Measurements from ENCODE around the gene SINHCAF.

DNA sequence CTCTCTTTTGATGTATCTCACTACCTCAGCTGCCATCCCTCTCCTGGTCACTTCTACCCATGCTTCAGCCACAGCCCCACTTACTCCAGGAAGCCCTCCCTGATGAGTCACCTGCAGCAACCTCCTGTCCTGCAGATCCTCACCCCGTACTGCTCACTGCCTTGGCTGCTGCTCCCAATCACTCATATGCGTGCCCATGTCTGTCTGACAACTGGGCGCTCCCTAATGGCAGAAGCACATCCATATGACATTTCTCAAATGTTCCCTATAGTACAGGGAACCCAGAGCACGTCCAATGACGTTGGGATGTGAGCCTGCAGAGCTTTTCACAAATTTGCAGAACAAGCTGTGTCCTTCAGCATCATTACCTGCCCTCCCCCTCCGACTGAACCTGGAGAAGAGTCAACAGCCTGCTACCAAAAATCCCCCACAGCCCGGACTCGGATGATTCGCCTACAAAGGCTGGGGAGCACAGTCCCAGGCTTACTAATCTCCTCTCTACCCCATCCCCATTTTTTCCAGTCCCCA is 90.0 kb downstream of the SINHCAF start:
- TF ChIP-seq TOE1 (IDR thresholded peaks at IDR 0.05; ENCODE audit: borderline replicate concordance): no peak
- no peak for TF ChIP-seq TOE1 (CRISPR knock-in tag; IDR thresholded peaks at IDR 0.05; ENCODE audit: borderline replicate concordance, low read depth)
- no peak for TF ChIP-seq KAT2B (IDR thresholded peaks at IDR 0.05; ENCODE audit: low read depth, low read length)
- TF ChIP-seq, protein P1, sequence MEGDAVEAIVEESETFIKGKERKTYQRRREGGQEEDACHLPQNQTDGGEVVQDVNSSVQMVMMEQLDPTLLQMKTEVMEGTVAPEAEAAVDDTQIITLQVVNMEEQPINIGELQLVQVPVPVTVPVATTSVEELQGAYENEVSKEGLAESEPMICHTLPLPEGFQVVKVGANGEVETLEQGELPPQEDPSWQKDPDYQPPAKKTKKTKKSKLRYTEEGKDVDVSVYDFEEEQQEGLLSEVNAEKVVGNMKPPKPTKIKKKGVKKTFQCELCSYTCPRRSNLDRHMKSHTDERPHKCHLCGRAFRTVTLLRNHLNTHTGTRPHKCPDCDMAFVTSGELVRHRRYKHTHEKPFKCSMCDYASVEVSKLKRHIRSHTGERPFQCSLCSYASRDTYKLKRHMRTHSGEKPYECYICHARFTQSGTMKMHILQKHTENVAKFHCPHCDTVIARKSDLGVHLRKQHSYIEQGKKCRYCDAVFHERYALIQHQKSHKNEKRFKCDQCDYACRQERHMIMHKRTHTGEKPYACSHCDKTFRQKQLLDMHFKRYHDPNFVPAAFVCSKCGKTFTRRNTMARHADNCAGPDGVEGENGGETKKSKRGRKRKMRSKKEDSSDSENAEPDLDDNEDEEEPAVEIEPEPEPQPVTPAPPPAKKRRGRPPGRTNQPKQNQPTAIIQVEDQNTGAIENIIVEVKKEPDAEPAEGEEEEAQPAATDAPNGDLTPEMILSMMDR (IDR thresholded peaks at IDR 0.05 in 2 of 3, conservative IDR thresholded peaks at IDR 0.05 in 1 of 3; ENCODE audit: insufficient read depth in 2 of 3, low read depth in 1 of 3, low read length in 3 of 3): no peak
- no peak for TF ChIP-seq ZNF507 (tag; conservative IDR thresholded peaks at IDR 0.05)
- no peak for TF ChIP-seq RBM15 (IDR thresholded peaks at IDR 0.05; ENCODE audit: insufficient read depth, low read length)
- no peak for TF ChIP-seq MED1 (CRISPR knock-in tag; IDR thresholded peaks at IDR 0.05; ENCODE audit: borderline replicate concordance)
- no peak for TF ChIP-seq GABPA (tag; conservative IDR thresholded peaks at IDR 0.05; ENCODE audit: low read depth)
- no peak for TF ChIP-seq ZNF354B (CRISPR knock-in tag; IDR thresholded peaks at IDR 0.05)
- TF ChIP-seq HNRNPLL (IDR thresholded peaks at IDR 0.05; ENCODE audit: low read depth, low read length, poor library complexity, severe bottlenecking): no peak
- TF ChIP-seq, protein P2, sequence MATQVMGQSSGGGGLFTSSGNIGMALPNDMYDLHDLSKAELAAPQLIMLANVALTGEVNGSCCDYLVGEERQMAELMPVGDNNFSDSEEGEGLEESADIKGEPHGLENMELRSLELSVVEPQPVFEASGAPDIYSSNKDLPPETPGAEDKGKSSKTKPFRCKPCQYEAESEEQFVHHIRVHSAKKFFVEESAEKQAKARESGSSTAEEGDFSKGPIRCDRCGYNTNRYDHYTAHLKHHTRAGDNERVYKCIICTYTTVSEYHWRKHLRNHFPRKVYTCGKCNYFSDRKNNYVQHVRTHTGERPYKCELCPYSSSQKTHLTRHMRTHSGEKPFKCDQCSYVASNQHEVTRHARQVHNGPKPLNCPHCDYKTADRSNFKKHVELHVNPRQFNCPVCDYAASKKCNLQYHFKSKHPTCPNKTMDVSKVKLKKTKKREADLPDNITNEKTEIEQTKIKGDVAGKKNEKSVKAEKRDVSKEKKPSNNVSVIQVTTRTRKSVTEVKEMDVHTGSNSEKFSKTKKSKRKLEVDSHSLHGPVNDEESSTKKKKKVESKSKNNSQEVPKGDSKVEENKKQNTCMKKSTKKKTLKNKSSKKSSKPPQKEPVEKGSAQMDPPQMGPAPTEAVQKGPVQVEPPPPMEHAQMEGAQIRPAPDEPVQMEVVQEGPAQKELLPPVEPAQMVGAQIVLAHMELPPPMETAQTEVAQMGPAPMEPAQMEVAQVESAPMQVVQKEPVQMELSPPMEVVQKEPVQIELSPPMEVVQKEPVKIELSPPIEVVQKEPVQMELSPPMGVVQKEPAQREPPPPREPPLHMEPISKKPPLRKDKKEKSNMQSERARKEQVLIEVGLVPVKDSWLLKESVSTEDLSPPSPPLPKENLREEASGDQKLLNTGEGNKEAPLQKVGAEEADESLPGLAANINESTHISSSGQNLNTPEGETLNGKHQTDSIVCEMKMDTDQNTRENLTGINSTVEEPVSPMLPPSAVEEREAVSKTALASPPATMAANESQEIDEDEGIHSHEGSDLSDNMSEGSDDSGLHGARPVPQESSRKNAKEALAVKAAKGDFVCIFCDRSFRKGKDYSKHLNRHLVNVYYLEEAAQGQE (IDR thresholded peaks at IDR 0.05; ENCODE audit: borderline replicate concordance): no peak
- TF ChIP-seq, protein P2 (CRISPR knock-in tag; IDR thresholded peaks at IDR 0.05; ENCODE audit: low read depth): no peak
- TF ChIP-seq ZNF23 (CRISPR knock-in tag; IDR thresholded peaks at IDR 0.05): no peak
- TF ChIP-seq NRF1 (conservative IDR thresholded peaks at IDR 0.05 in 1 of 2, IDR thresholded peaks at IDR 0.05 in 1 of 2): no peak
- TF ChIP-seq, protein P3, sequence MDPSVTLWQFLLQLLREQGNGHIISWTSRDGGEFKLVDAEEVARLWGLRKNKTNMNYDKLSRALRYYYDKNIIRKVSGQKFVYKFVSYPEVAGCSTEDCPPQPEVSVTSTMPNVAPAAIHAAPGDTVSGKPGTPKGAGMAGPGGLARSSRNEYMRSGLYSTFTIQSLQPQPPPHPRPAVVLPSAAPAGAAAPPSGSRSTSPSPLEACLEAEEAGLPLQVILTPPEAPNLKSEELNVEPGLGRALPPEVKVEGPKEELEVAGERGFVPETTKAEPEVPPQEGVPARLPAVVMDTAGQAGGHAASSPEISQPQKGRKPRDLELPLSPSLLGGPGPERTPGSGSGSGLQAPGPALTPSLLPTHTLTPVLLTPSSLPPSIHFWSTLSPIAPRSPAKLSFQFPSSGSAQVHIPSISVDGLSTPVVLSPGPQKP (CRISPR knock-in tag; IDR thresholded peaks at IDR 0.05): no peak

Measured in K562 (cell line).